Thyroid gland (tissue), 4 donors: Measurements from ENCODE around the gene INHBE.

ENCODE experiments used
- POLR2A ChIP-seq, 2 donors: fragments of 450-650 bp; IDR thresholded peaks; one replicate each; pipeline ENCODE4 v1.6.1; 2017; ENCODE audit warnings: antibody characterized with exemption in 2 of 2, mild to moderate bottlenecking in 2 of 2, moderate library complexity in 1 of 2
- TF ChIP-seq, protein P1 (sequence below), 6 experiments: fragments of 200-600 bp in 3 of 6; fragments of 450-650 bp in 3 of 6; sonication (generic) in 3 of 6; IDR thresholded peaks; one replicate each; pipeline ENCODE4 v1.5.1; 2016 to 2019; ENCODE audit warnings: antibody characterized with exemption in 6 of 6, mild to moderate bottlenecking in 2 of 6, inconsistent platforms in 1 of 6, moderate library complexity in 1 of 6

DNA sequence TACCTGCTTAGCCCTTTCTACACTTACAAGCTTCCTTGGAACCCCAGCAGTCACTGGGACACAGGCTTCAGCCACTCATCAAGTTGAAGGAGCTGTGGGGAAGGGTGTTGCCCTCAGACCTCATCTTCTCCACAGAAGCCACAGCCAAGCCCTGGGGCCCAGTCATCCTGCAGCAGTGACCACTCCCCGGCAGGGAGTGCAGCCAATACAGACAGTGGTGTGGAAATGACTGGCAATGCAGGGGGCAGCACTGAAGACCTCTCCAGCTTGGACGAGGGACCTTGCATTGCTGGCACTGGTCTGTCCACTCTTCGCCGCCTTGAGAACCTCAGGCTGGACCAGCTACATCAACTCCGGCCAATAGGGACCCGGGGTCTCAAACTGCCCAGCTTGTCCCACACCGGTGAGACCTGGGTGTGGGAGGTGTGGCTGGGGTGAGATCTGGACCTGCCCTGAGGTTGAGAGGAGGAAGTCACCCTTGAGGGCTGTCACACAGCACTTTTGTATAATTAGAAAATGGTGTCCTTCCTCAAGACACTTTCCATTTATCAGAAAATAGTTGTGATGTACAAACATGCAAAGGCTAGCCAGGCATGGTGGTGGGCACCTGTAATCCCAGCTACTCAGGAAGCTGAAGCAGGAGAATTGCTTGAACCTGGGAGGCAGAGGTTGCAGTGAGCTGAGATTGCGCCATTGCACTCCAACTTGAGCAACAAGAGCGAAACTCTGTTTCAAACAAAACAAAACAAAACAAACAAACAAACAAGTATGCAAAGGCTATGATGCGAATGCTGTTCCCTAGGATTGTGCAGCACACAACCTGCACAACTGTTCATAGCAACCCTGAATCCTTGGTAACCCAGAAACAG is 14.4 kb downstream of the INHBE start:
- TF ChIP-seq, protein P1, sequence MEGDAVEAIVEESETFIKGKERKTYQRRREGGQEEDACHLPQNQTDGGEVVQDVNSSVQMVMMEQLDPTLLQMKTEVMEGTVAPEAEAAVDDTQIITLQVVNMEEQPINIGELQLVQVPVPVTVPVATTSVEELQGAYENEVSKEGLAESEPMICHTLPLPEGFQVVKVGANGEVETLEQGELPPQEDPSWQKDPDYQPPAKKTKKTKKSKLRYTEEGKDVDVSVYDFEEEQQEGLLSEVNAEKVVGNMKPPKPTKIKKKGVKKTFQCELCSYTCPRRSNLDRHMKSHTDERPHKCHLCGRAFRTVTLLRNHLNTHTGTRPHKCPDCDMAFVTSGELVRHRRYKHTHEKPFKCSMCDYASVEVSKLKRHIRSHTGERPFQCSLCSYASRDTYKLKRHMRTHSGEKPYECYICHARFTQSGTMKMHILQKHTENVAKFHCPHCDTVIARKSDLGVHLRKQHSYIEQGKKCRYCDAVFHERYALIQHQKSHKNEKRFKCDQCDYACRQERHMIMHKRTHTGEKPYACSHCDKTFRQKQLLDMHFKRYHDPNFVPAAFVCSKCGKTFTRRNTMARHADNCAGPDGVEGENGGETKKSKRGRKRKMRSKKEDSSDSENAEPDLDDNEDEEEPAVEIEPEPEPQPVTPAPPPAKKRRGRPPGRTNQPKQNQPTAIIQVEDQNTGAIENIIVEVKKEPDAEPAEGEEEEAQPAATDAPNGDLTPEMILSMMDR (IDR thresholded peaks at IDR 0.05), result no peak
- TF ChIP-seq POLR2A (IDR thresholded peaks at IDR 0.05), result no peak
